ENCODE results near the gene TP73.

Gene TP73

DNA sequence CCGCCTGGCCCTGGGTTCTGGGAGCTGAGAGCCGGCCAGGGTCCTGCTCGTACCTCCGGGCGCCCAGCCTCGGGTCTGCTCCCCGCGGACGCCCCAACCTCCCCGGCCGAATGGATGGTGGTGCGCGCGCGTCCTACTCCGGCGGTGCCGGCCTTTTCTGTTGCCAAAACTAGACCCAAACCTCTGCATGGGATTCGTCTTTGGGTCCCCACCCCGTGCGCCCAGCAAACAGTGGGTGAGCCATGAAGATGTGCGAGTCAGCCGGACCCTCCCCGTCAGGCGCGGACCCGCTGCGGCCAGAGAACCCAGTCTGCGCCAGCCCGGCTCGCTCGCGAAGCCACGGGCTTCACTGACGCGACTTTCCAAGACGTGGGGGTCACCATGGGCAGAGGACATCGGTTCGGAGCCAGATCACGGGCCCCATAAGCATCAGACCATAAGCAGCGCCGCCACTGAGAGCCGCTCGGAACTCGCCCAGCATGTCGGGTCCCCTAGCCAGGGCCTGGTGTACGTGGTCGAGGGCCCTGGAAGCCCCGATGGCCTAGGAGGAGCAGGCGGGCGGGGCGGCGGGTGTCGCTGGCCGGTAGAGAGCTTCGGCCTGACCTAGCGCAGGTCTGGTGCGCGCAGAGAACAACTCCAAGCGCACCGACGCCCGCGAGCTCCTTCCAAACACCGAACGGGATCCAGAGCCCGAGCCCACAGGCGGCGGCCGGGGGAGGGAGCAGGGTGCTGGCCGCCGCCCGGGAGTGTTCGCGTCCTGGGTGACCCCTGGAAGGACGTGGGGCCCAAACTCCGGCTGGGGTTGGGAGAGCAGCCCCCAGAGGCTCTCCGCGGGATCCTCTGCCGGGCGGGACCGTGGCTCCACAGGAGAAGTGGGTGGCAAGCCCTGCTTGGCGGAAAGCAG, 1.0 kb upstream of the TP73 start:
- in situ Hi-C loops (cut with HindIII; ENCODE audit: low sequenced_read_pairs): no loop called here

DNA sequence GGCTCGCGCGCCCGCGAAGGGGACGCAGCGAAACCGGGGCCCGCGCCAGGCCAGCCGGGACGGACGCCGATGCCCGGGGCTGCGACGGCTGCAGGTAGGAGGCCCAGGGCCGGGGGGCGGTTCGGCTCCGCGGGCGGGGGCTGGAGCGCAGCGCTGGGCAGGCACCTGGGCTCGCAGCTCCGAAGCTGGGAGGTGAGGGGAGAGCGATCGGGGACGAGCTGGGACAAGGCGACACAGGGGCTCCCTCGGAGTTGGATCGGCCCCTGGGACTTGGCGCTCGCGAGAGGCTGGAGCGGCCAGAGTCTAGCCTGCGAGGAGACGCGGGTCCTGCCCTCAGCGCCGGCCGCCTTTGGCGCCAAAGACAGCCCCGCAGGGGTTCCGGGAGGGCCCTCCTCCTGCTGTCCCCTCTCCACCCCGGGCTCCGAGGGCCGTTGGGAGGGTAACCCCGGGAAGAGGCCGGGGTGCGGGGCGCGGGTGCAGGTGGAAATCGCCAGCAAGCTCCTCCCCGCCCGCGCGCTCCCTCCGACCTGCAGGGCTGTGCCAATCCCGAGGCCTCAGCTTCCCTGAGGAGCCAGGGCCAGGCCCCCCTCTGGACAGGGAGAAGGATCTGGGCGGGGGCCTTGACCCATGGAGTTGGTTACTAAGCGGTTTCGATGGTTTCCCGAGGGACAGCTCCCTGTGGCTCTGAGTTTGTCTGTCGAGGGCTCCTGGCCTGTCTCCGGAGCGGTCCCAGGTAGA, 401 bp downstream of the TP73 start:
- in situ Hi-C loops (cut with HindIII; ENCODE audit: low sequenced_read_pairs): no loop called here

DNA sequence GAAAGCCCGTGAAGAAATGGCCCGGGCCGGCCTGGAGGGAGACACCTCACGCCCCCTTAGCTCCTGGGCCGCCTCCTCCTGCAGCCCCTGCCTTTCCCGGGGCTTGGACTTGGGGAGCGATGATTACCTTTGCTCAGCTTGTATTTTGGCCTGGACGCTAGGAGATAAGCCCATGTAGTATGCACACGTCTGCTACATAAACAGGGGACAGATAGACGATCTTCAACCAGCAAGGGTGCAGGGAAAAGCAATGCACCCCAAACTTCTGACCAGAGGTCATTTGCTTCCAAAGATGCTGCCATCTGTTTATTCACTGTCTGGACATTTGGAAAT, 936 bp downstream of the TP73 start:
- in situ Hi-C loops (cut with HindIII; ENCODE audit: low sequenced_read_pairs): no loop called here

DNA sequence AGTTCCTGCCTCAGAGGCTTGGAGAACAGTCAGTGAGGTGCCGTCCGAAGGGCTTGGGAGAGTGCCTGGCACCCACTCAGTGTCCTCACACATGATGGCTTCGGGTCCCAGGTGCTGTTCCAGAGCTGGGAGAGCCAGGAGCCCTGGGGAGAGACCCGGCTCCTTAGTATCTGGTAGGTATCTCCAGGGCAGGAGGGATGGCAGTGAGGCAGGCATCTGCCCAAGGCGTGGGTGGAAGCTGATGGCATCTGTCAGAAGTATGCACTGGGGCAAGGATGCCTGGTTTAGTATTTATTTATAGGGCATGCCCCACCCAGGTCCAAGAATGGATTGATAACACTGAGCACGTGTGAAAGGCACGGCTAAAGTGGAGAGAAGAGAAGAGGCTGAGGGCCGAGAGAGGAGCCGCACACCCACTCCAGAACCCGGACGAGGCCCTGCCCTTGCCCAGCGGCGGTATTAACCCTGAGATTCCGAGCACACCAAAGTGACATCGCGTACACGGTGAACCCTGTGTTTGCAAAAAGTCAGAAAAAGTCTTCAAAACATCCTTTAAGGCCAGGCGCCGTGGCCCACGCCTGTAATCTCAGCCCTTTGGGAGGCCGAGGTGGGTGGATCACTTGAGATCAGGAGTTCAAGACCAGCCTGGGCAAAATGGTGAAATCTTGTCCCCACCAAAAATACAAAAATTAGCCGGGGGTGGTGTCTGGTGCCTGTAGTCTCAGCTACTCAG, 2.4 kb downstream of the TP73 start:
- in situ Hi-C loops (cut with HindIII; ENCODE audit: low sequenced_read_pairs): no loop called here

DNA sequence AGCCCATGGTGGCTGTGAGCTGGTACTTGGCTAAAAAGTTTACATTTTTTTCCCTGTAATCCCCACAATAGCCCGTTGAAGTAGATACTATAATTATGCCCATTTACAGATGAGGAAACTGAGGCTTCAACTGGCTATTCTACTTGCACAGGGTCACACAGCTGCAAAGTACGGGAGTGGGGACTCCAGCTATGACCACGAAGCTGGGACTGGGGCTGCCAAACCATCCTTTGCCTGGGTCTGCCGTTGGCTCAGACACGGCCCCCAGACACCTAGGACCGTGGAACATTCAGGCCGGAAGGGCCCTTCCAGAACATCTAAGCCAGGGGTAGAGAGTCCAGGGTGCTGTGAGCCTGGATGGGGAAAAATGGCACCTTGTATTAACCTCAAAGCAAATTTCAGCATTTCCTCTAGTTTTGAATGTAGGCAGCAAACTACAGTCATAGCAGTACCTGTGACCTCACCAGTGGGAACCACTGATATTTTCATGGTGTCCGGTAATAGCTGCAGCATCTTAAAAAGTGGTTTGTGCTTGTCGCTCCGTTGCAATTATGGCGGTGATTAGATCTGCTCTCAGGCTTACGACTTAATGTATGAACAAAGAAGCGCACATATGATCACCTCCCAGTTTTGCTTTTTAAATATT, 4.3 kb downstream of the TP73 start:
- in situ Hi-C loops (cut with HindIII; ENCODE audit: low sequenced_read_pairs): no loop called here

GRCh38 chr1:3657096-3657475, 4.8 kb downstream of the TP73 start:
- in situ Hi-C loops (cut with HindIII; ENCODE audit: low sequenced_read_pairs): no loop called here

DNA sequence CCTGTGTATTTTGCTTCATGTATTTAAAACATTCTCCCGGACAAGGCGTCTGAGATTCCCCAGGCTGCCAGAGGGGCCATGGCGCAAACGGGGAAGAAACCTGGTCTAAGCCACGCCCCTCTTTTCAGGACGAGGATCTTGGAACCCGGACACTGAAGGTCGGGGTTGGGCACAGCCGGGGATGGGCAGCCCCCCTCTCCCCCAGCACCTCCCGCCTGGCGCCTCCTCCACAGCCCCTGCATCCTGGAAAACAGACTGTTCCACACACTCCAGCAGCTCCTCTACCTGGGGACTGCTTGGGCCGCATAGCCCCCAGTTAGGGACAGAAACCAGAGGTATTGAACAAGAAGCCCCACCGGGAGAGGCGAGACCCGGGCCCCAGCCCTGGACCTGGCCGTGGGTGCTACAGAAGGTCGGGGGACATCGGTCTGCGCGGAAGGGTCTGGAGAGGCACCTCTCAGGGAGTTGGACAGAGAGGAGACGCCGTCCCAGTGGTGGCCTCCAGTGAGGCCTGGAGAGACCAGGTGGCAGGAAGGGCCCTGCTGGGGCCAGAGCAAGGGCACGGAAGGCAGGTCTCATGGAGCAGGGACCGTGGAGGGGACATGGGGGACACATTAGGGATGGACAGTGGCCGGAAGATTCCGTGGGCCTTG, 5.4 kb downstream of the TP73 start:
- in situ Hi-C loops (cut with HindIII; ENCODE audit: low sequenced_read_pairs): no loop called here

DNA sequence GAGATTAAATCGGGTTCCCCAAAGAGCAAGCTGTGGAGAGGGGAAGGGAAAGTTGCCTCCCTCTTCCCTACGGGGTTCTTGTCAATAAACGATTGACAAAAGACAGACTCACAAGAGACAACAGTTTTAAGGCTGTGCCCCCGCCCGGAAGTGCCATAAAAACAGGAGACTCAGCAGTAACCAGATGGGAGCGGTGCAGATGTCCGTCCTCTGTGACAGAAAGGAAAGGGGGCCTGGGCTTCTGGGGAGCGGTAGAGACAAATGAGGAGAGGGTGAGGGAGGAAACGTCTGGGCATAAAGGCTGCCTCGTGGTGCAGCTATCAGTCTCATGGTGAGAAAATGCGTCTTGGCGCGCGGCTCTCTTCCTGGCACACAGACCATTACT, 5.9 kb downstream of the TP73 start:
- in situ Hi-C loops (cut with HindIII; ENCODE audit: low sequenced_read_pairs): no loop called here

DNA sequence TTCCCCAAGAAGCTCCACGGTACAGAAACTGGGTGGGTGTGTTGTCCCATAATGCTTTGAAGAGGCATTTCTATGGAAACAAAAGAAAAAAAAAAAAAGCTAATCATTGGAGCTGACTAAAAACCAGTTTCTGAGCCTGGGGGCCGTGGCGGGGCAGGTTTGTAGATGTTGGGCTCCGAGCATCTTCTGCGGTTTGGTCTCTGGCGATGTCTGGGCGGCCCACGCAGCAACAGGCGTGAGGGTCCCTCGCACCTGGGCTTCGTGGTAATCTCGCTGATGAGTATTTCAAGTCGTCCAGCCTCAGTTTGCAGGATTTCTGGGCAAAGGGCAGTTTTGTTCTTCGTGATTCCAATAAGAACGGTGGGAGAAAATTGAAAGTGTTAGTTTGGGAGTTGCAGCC, 6.8 kb downstream of the TP73 start:
- in situ Hi-C loops (cut with HindIII; ENCODE audit: low sequenced_read_pairs): no loop called here

GRCh38 chr1:3660704-3661103, 8.4 kb downstream of the TP73 start:
- in situ Hi-C loops (cut with HindIII; ENCODE audit: low sequenced_read_pairs): no loop called here

GRCh38 chr1:3661631-3662030, 9.3 kb downstream of the TP73 start:
- in situ Hi-C loops (cut with HindIII; ENCODE audit: low sequenced_read_pairs): no loop called here

GRCh38 chr1:3662080-3662671, 9.9 kb downstream of the TP73 start:
- in situ Hi-C loops (cut with HindIII; ENCODE audit: low sequenced_read_pairs): no loop called here

DNA sequence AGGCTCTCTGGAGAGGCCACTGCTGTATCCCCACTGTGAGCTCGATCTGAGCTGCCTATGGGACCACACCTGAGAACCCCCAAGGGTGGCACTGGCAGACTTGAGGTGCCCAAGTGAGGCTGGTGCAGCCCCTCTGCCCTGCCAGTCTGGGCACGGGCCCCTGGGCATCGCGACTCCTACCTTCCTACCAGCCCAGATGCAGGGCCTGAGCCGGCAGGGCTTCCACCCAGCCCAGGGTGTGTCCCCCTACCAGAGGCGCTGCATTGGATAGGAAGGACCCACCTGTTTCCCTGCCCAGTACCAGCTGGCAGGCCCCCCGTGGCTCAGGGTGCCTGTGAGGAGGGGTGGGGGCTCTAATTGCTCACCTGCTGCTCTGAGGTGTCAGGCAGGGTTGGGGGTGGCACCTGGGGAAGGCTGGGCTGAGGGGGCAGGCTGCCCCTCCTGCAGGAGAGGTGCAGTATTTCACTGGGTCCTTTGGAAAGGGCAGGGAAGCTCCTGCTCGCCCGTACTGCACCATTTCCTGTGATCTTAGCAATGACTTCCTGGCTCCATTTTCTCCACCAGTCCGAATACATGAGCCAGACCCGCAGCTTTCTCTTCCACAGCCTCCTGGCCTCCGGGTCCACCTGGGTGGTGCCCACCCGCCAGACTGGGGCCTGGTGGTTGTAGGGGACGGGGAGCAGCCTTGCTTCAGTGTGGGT, 11.8 kb downstream of the TP73 start:
- in situ Hi-C loops (cut with HindIII; ENCODE audit: low sequenced_read_pairs): no loop called here

- in situ Hi-C loops (cut with HindIII; ENCODE audit: low sequenced_read_pairs): no loop called here
These were observed 12.5 kb downstream of the TP73 start for GRCh38 chr1:3664700-3665375.

- in situ Hi-C loops (cut with HindIII; ENCODE audit: low sequenced_read_pairs): no loop called here
These were observed 15.8 kb downstream of the TP73 start for GRCh38 chr1:3668148-3668547.

DNA sequence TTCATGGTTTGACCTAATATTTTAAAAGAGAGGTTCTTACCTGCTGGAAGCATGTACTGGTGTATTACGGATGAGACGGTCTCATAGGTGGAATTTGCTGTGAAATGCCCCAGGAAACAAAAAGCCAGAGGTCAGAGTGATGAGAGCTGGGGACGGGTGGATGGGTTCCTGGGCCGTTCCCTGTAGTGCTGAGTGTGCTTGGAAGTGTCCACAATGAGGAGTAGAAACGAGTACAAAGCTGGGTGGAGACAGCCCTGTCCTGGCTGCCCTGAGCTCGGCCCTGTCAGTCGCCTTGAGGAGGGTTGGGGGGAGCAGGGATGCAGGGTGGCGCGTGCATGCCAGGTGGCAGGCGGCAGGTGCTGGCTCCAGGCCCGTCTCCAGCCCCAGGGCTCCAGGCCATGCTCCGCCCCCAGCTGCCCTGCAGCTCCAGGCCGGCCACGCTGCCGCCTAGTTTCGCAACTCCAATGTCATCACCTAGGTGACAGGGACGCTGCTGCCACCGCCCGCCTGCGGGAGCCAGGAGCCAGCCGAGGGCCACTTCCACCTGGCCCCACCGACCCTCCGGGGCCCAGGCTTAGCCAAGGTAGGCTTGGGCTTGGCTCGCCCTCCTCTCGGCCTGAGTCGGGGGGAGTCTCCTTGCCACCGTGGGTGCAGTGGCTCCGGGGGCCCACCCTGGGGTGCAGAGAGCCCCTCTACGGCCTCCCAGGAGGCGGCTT, 16.4 kb downstream of the TP73 start:
- in situ Hi-C loops (cut with HindIII; ENCODE audit: low sequenced_read_pairs): no loop called here

- in situ Hi-C loops (cut with HindIII; ENCODE audit: low sequenced_read_pairs): no loop called here
These were observed 17.1 kb downstream of the TP73 start for GRCh38 chr1:3669421-3669821.

DNA sequence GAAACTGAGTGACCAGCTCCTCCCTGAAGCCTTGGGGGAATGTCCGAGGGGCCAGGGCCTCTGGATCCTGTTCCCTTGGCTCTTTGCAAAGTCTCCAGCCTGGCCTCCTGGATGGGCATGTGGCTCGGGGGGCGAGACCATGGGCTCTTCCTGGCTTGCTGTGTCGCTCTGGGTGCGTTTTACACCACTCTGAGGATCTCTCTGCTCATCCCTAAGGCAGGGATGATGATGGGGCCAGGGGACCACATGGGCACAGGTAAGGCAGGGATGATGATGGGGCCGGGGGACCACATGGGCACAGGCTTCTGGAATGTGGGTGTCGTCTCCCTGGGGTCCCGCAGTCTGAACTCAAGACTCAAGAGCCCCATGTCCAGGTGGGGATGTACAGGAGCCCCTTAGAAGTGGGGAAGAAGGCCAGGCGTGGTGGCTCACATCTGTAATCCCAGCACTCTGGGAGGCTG, 17.7 kb downstream of the TP73 start:
- in situ Hi-C loops (cut with HindIII; ENCODE audit: low sequenced_read_pairs): no loop called here
